ENCODE data around the gene METTL4.

Gene METTL4, protein sequence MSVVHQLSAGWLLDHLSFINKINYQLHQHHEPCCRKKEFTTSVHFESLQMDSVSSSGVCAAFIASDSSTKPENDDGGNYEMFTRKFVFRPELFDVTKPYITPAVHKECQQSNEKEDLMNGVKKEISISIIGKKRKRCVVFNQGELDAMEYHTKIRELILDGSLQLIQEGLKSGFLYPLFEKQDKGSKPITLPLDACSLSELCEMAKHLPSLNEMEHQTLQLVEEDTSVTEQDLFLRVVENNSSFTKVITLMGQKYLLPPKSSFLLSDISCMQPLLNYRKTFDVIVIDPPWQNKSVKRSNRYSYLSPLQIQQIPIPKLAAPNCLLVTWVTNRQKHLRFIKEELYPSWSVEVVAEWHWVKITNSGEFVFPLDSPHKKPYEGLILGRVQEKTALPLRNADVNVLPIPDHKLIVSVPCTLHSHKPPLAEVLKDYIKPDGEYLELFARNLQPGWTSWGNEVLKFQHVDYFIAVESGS

DNA sequence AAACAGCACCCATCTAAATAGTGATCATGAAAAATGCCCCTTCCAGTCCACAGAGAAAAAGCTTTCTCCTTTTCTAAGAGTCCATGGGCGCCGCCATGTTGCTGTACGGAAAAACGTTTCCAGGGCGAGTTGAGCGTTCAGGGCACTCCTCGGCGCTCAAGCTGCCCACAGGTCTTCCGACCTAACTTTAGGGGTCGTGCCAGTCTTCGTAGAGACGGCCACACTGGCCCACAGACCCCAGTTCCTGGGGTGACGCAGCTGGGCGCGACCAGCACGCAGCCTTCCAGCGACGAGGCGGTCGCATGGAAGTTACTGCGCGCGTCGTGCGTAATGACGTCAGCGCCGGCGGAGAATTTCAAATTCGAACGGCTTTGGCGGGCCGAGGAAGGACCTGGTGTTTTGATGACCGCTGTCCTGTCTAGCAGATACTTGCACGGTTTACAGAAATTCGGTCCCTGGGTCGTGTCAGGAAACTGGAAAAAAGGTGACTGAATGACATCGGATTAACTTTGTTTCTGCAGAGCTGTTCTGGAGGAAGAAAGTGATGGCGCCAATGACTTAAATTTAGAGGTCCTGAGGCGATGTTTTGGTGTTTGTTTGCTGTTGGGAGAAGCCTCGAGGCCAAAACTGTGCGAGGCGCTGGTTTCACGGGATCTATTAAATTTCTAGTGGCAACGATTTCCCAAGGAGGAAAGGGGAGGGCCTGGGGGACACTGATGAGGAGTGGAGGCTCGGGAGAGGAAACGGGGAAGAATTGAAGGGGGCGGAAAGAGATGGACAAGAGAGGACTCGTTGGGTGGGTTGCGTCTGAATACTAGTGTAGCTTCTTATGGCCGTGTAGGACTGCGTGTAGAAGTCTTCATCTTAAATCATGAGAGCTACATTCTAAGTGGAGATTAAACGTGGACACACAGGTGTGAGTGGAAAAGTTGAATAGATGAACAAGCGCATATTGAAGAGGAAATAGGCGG lies at the start of gene METTL4, which contains the start of gene NDC80:
TSS of gene METTL4 (minus strand) at position 306 of the 971 bp plus-strand sequence. CDS start 4,289 bp downstream, outside the sequence.
TSS of gene NDC80 (plus strand) at position 358 of the 971 bp plus-strand sequence. CDS start 1,429 bp downstream, outside the sequence.
- intact Hi-C loops (cut with micrococcal nuclease) = loop anchor here (1.0 kb wide), 1 partner anchor 84 kb away; the partner anchor contains the start of gene SMCHD1
- Mint-ChIP-seq H3K4me3 (peak within 1 kb of the TSS; percentile 100), H3K27ac (peak within 1 kb of the TSS; percentile 100), H3K9me3 (no peaks in the 10 kb centered on the region), H3K36me3 (ENCODE audit: low read depth) (peaks cover 22% of the 10 kb centered on the region), H3K4me1 (ENCODE audit: low read depth) (peaks cover 28% of the 10 kb centered on the region), H3K27me3 (no peaks in the 10 kb centered on the region)

DNA sequence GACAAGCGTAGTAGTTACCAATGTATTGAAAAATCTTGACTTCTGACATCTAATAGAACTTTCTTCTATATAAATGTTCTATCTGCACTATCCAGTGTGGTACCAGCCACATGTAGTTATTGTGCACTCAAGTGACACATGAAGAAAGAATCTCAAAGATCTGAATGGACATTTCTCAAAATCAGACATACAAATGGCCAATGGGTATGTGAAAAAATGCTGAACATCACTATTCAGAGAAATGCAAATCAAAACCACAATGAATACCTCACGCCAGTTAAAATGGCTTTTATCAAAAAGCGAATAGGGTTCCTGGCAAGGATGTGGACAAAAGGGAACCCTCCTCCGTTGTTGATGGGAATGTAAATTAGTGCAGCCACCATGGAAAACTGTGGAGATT lies 46.7 kb upstream of the METTL4 start:
- H3K27ac Mint-ChIP-seq = no peak overlapping the region
- no peaks in the 10 kb centered on the region for H3K4me1 Mint-ChIP-seq (ENCODE audit: low read depth)
- no peaks in the 10 kb centered on the region for H3K27me3 Mint-ChIP-seq
- H3K9me3 Mint-ChIP-seq = no peaks in the 10 kb centered on the region
- intact Hi-C loops (cut with micrococcal nuclease) = no loop called here
- no peaks in the 10 kb centered on the region for H3K36me3 Mint-ChIP-seq (ENCODE audit: low read depth)
- no peak overlapping the region for H3K4me3 Mint-ChIP-seq

DNA sequence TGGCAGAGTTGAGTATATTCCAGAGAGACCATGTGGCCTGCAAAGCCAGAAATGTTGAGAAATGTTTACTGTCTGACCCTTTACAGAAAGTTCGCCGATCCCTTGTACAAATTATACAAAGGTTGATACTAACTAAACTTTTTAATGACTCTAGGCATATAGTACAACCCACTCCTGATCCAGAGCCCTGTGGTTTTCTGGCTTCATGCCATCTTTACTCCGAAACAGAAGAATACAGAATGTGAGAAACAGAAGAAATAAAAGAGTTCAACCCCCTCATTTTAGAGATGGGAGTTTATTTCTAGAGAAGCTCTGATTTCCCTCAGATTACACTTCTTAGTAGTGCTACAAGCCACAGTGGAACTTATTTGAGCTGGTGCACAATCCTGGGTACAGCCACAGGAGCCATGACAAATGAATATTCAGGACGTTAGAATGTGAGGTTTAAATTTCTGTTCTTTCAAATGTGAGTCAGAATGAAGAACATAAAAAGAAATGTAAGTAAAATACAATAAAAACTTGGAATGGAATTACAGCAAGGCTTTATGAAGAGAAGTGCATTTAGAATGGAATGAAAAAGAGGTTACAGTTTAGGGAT lies 46.2 kb upstream of the METTL4 start:
- H3K27ac Mint-ChIP-seq = peak overlapping the region; percentile 34
- H3K4me1 Mint-ChIP-seq (ENCODE audit: low read depth) = no peaks in the 10 kb centered on the region
- H3K36me3 Mint-ChIP-seq (ENCODE audit: low read depth) = no peaks in the 10 kb centered on the region
- no peaks in the 10 kb centered on the region for H3K27me3 Mint-ChIP-seq
- intact Hi-C loops (cut with micrococcal nuclease) = no loop called here
- H3K4me3 Mint-ChIP-seq = no peak overlapping the region
- no peaks in the 10 kb centered on the region for H3K9me3 Mint-ChIP-seq

DNA sequence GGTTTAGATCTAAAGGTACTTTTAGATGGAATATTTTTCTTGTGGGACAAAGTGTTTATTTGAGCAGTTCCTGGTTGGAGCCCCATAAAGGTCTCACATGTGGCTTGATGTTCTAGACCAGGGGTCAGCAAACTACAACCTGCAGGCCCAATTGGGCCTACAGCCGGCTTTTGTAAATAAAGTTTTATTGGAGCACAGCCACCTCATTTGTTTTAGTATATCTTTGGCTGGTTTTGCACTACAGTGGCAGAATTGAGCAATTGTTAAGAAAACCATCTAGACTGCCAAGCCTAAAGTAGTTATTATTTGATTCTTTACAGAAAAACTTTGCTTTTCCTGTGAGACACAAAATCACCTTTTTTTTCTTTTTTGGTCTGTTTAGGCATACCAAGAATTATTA lies 41.7 kb upstream of the METTL4 start:
- no peaks in the 10 kb centered on the region for H3K9me3 Mint-ChIP-seq
- H3K4me1 Mint-ChIP-seq (ENCODE audit: low read depth) = no peaks in the 10 kb centered on the region
- intact Hi-C loops (cut with micrococcal nuclease) = no loop called here
- no peaks in the 10 kb centered on the region for H3K27me3 Mint-ChIP-seq
- H3K27ac Mint-ChIP-seq = no peak overlapping the region
- H3K36me3 Mint-ChIP-seq (ENCODE audit: low read depth) = no peaks in the 10 kb centered on the region
- H3K4me3 Mint-ChIP-seq = no peak overlapping the region

DNA sequence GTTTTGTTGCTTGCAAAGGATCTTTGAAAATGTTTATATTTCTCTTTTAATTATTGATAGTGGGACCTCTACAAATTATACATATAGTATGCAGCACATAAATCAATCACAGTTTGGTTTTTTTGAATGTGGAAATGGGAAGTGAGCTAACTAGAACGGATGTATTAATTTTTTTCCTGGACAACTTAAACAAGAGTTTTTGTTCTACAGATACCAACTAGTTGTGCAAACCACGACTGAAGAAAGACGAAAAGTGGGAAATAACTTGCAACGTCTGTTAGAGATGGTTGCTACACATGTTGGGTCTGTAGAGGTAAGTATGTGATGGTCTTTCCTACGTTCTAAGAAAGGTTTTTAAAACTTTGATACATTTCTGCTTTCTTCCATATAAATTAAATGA lies 39.2 kb upstream of the METTL4 start:
- no peaks in the 10 kb centered on the region for H3K27me3 Mint-ChIP-seq
- H3K9me3 Mint-ChIP-seq = no peaks in the 10 kb centered on the region
- H3K27ac Mint-ChIP-seq = no peak overlapping the region
- no peak overlapping the region for H3K4me3 Mint-ChIP-seq
- H3K4me1 Mint-ChIP-seq (ENCODE audit: low read depth) = no peaks in the 10 kb centered on the region
- no peaks in the 10 kb centered on the region for H3K36me3 Mint-ChIP-seq (ENCODE audit: low read depth)
- intact Hi-C loops (cut with micrococcal nuclease) = no loop called here

DNA sequence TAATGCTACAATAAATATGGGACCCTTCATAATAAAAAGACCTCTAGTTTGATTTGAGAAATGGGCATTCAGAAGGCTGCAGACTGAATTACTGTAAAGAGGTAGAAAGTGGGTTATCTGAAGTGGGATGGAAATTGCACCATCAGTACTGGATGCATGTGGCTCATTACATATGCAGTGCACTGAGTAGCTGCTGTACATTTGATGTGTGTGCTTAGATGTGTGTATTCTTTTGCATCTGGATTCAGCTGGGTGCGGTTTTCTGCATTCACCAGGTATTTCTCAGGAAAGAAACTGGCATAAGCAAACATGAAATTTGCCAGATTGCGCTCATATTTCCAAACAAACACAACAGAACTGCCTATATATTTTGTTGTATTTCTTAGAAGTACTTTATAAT lies 38.3 kb upstream of the METTL4 start:
- H3K27ac Mint-ChIP-seq = no peak overlapping the region
- H3K36me3 Mint-ChIP-seq (ENCODE audit: low read depth) = no peaks in the 10 kb centered on the region
- intact Hi-C loops (cut with micrococcal nuclease) = loop anchor here (5.0 kb wide), 2 partner anchors 33 to 48 kb away; partner anchors contain the start of gene SMCHD1

DNA sequence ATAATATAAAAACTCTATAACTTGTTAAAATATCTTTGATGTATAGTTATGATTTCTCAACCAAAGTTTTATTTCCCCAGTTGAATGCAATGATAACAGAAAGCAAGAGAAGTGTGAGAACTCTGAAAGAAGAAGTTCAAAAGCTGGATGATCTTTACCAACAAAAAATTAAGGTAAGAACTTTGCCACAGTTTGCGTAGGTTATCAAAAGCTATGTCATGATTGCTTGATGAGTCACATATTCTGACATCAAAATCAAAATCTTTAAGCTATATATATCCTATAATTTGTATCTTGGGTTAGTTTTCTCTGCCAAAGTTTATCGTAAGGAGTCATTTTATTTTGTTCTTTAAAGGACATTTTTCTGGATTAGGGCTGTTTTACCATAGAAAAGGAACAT lies 35.0 kb upstream of the METTL4 start:
- intact Hi-C loops (cut with micrococcal nuclease) = loop anchor here (5.0 kb wide), 2 partner anchors 36 to 51 kb away; partner anchors contain the start of gene SMCHD1
- Mint-ChIP-seq H3K27me3 (no peaks in the 10 kb centered on the region), H3K4me3 (no peak overlapping the region), H3K36me3 (ENCODE audit: low read depth) (no peaks in the 10 kb centered on the region), H3K27ac (peak overlapping the region; percentile 32), H3K4me1 (ENCODE audit: low read depth) (peaks cover 20% of the 10 kb centered on the region), H3K9me3 (no peaks in the 10 kb centered on the region)

More for the DNA sequence above, 38.3 kb upstream of the METTL4 start:
- Mint-ChIP-seq H3K9me3 (no peaks in the 10 kb centered on the region), H3K27me3 (no peaks in the 10 kb centered on the region), H3K4me1 (ENCODE audit: low read depth) (peaks cover 7% of the 10 kb centered on the region), H3K4me3 (no peak overlapping the region)

DNA sequence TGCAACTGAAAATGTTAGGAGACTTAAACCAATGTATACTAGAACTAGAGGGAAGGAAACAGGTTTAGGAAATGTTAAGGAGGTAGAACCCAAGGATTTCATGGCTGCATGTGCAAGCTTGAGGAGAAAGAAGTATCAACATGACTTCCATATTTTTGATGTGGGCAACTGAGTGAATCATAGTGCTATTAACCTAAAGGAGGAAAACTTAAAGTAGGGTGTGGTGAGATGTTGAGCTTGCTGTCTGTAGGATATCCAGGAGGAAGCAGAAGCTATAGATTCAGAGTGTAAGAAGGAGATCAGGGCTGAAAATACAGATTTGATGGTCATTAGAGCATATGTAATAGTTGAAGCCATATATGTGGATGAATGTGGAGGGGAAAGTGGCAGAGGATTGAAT lies 31.5 kb upstream of the METTL4 start:
- H3K9me3 Mint-ChIP-seq = no peaks in the 10 kb centered on the region
- intact Hi-C loops (cut with micrococcal nuclease) = no loop called here
- H3K4me3 Mint-ChIP-seq = no peak overlapping the region
- H3K36me3 Mint-ChIP-seq (ENCODE audit: low read depth) = no peaks in the 10 kb centered on the region
- peak overlapping the region; percentile 23 for H3K27ac Mint-ChIP-seq
- peaks cover 20% of the 10 kb centered on the region for H3K4me1 Mint-ChIP-seq (ENCODE audit: low read depth)
- no peaks in the 10 kb centered on the region for H3K27me3 Mint-ChIP-seq

DNA sequence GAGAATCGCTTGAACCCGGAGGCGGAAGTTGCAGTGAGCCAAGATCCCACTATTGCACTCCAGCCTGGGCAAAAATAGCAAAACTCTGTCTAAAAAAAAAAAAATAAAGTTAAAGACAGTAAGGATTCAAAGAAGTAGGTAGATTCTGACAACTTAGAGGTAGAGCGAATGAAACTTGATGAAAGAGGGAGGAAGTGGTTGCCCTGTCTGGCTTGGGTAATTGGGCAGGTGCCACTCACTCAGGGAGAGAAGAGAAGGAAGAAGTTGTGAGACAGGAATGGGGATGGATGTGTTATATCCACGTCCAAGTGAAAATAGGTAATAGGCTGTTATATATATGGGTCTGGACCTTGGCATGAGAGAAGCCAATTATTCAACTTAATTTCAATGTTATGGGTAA lies 26.3 kb upstream of the METTL4 start:
- intact Hi-C loops (cut with micrococcal nuclease) = no loop called here
- H3K4me1 Mint-ChIP-seq (ENCODE audit: low read depth) = peaks cover 3% of the 10 kb centered on the region
- no peak overlapping the region for H3K4me3 Mint-ChIP-seq
- no peaks in the 10 kb centered on the region for H3K27me3 Mint-ChIP-seq
- H3K9me3 Mint-ChIP-seq = no peaks in the 10 kb centered on the region
- no peaks in the 10 kb centered on the region for H3K36me3 Mint-ChIP-seq (ENCODE audit: low read depth)
- H3K27ac Mint-ChIP-seq = no peak overlapping the region

DNA sequence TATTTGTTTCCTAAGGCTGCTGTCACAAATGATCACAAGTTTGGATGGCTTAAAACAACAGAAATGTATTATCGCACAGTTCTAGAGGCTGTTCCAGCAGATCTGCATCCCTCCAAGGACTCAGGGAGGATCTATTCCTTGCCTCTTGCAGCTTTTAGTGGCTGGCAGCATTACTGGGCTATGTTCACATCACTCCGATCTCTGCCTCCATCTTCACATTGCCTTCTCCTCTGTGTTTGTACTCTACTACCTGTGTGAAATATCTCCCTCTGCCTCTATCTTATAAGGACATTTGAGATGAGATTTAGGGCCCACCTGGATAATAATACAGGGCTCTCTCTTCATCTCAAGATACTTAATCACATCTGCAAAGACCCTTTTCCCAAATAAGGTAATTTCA lies 19.0 kb upstream of the METTL4 start:
- H3K4me3 Mint-ChIP-seq = no peak overlapping the region
- no peaks in the 10 kb centered on the region for H3K36me3 Mint-ChIP-seq (ENCODE audit: low read depth)
- intact Hi-C loops (cut with micrococcal nuclease) = no loop called here
- no peaks in the 10 kb centered on the region for H3K9me3 Mint-ChIP-seq
- H3K27me3 Mint-ChIP-seq = no peaks in the 10 kb centered on the region
- H3K4me1 Mint-ChIP-seq (ENCODE audit: low read depth) = no peaks in the 10 kb centered on the region
- no peak overlapping the region for H3K27ac Mint-ChIP-seq

DNA sequence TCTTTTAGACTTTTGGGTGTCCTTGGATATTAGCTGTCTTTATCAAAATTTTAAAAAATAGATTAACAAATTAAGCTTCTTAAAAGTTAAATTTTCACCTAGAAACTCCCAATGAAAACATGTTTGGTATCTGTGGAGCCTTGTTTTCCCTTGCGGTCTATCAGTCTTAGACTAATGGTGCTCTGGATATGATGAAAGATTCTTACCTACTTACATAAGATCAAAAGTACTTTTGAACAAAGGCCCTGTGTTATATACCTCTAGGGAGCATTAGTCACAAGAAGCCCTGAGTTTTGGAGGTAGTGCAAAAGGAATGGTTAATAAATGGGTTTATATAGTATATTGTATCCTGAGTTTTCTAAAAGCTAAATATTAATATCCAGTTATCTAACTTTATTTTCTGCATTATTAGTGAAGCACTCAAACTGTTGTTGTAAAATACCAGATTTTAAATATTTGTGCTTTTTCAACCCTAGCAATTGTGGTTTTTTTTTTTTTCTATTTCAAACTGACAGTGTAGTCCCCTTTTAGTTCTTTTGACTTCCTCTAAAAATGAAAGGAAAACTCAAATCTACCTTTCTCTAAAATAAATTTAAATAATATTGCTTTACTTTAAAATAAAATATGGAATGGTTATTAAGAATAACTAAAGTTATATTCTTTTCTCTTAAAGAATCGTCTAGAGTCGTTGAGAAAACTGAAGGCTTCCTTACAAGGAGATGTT lies 18.2 kb upstream of the METTL4 start:
- no peaks in the 10 kb centered on the region for H3K4me1 Mint-ChIP-seq (ENCODE audit: low read depth)
- intact Hi-C loops (cut with micrococcal nuclease) = no loop called here
- no peak overlapping the region for H3K27ac Mint-ChIP-seq
- no peaks in the 10 kb centered on the region for H3K9me3 Mint-ChIP-seq
- H3K27me3 Mint-ChIP-seq = no peaks in the 10 kb centered on the region
- H3K4me3 Mint-ChIP-seq = no peak overlapping the region
- H3K36me3 Mint-ChIP-seq (ENCODE audit: low read depth) = no peaks in the 10 kb centered on the region

DNA sequence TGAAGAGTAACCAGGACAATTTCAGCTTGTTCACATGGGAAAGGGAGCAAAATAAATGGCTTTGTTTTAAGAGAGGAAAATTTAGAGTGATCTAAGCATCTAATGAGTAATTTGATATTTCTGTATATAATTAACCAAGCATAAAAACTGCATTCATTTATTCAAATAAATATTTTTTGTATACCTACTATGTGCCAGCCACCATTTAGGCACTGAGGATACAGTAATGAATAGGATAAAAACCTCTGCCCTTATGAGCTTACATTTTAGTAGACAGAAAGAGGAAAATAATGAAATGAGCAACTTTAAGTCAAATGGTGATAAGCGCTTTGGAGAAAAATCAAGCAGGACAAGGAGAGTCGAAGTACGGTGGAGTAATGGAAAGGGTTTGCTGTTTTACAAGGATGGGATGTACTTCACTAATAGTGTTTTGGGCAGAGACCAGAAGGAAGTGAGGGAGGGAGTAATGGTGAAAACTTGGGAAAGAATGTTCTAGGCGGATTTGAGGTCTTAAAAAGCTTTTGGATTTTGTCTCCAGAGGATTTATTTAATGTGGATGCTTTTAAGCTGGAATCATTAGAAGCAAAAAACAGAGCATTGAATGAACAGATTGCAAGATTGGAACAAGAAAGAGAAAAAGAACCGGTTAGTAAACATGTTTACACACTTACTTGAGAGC lies 17.5 kb upstream of the METTL4 start:
- no peaks in the 10 kb centered on the region for H3K27me3 Mint-ChIP-seq
- H3K9me3 Mint-ChIP-seq = no peaks in the 10 kb centered on the region
- no peaks in the 10 kb centered on the region for H3K36me3 Mint-ChIP-seq (ENCODE audit: low read depth)
- intact Hi-C loops (cut with micrococcal nuclease) = no loop called here
- no peak overlapping the region for H3K27ac Mint-ChIP-seq
- H3K4me3 Mint-ChIP-seq = no peak overlapping the region
- no peaks in the 10 kb centered on the region for H3K4me1 Mint-ChIP-seq (ENCODE audit: low read depth)

DNA sequence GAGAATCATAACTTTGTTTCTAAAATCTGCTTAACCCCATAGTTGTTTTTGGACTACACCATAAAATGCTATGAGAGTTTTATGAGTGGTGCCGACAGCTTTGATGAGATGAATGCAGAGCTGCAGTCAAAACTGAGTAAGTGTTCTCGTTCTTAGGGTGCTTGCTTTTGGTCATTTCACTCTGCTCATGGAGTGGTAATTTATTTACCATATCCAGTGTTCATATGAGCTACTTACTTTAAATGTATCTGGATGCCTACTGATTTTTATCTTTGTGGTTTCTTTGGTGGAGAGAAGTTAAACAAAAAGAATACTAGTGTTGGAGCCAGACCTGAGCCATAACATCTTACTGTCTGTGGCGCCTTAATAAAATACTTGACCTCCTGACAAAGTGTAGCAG lies 16.5 kb upstream of the METTL4 start:
- Mint-ChIP-seq H3K4me1 (ENCODE audit: low read depth) (no peaks in the 10 kb centered on the region), H3K27ac (no peak overlapping the region), H3K4me3 (no peak overlapping the region), H3K27me3 (no peaks in the 10 kb centered on the region), H3K9me3 (no peaks in the 10 kb centered on the region), H3K36me3 (ENCODE audit: low read depth) (no peaks in the 10 kb centered on the region)
- intact Hi-C loops (cut with micrococcal nuclease) = no loop called here

Measured in dendritic cell treated with granulocyte-macrophage colony-stimulating factor and Interleukin-4, amounts not matched to agents 40 ng/mL and 50 ng/mL, for 4 days (primary cell).